Tibial nerve (tissue), 3 donors: Measurements from ENCODE around the gene DAAM2.

Experiments
- POLR2A ChIP-seq, 2 donors: fragments of 450-650 bp; IDR thresholded peaks; one replicate each; pipeline ENCODE4 v1.6.1; 2017; ENCODE audit warnings: antibody characterized with exemption in 2 of 2, mild to moderate bottlenecking in 2 of 2, moderate library complexity in 2 of 2
- TF ChIP-seq, protein P1 (sequence below), 5 experiments: fragments of 200-600 bp in 3 of 5; fragments of 450-650 bp in 2 of 5; sonication (generic) in 3 of 5; IDR thresholded peaks; one replicate each; pipeline ENCODE4 v1.5.1; 2016 to 2019; ENCODE audit warnings: antibody characterized with exemption in 5 of 5, mild to moderate bottlenecking in 3 of 5, moderate library complexity in 2 of 5

DNA sequence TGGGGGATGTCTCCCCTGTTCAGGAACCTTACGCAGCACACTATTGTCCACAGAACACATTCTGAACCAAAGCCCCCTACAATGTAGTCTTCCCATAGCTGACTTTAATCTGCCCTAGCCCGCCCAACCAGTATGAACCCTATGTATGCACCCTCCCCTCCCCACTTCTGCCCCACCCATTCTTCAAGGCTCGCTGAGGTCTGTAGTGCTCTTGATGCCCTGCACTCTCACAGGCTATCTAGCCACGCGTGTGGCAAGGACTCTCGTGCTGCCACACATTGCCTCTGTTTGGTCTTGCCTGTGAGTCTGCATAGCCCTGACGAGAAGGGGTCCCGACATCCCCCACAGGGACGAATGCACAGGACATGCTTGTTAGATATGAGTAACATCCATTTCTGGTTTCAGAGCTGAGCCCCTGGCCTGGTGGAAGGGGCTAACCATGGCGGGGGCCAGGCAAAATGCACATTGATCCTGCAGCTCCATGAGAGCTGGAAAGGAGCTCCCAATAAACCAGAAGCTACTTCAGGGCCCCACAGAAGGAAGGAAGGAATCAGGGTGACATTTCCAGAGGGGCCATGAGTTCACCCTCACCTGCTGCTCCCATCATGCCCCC, 119.4 kb downstream of the DAAM2 start:
- TF ChIP-seq, protein P1, sequence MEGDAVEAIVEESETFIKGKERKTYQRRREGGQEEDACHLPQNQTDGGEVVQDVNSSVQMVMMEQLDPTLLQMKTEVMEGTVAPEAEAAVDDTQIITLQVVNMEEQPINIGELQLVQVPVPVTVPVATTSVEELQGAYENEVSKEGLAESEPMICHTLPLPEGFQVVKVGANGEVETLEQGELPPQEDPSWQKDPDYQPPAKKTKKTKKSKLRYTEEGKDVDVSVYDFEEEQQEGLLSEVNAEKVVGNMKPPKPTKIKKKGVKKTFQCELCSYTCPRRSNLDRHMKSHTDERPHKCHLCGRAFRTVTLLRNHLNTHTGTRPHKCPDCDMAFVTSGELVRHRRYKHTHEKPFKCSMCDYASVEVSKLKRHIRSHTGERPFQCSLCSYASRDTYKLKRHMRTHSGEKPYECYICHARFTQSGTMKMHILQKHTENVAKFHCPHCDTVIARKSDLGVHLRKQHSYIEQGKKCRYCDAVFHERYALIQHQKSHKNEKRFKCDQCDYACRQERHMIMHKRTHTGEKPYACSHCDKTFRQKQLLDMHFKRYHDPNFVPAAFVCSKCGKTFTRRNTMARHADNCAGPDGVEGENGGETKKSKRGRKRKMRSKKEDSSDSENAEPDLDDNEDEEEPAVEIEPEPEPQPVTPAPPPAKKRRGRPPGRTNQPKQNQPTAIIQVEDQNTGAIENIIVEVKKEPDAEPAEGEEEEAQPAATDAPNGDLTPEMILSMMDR (IDR thresholded peaks at IDR 0.05) = no peak
- TF ChIP-seq POLR2A (IDR thresholded peaks at IDR 0.05) = no peak
